PFSK-1 (cell line): Measurements from ENCODE around the gene SPTB.

Experiments used
- FOXP2 ChIP-seq: optimal IDR thresholded peaks from 2 replicates; pipeline ENCODE3; 2011; ENCODE audit warnings: borderline replicate concordance, control low read depth, inconsistent platforms; ENCODE audit not compliant: insufficient read depth; ENCODE audit errors: extremely low read length, extremely low read depth
- TAF1 ChIP-seq: IDR thresholded peaks from 2 replicates; pipeline ENCODE4 v1.6.1; 2012; ENCODE audit warnings: low read length, control low read depth, borderline replicate concordance; ENCODE audit not compliant: insufficient read depth

- TF ChIP-seq FOXP2 (no peak), TAF1 (no peak)
These were observed 87.5 kb downstream of the SPTB start for GRCh38 chr14:64792231-64792630.
